CD8-positive, alpha-beta memory T cell (primary cell): Measurements from ENCODE around the gene NRF1. TPM values are rescaled to one million over a fixed set of nuclear protein-coding genes. Genes with fewer than 3 reads are reported as not detected.

Experiments
- CTCF ChIA-PET: fragments of 350-600 bp; sonication (Branson Sonifier 250); formaldehyde crosslinking; loops from one replicate; lab custom pipeline; 2021; ENCODE audit warnings: antibody characterized with exemption; lab: Charles Lee
- POLR2A ChIA-PET: fragments of 350-600 bp; sonication (Branson Sonifier 250); formaldehyde crosslinking; loops from one replicate; lab custom pipeline; 2021; ENCODE audit warnings: antibody characterized with exemption; lab: Charles Lee
- DNase-seq, 5 donors: peaks; one replicate each; pipeline versions ENCODE4 v3.0.0 to v3.0.0-alpha.2; 2020 to 2022; ENCODE audit warnings: mixed read lengths in 1 of 5
- H3K27ac ChIP-seq: one replicate; pipeline ENCODE4 v1.7.0; 2013; ENCODE audit warnings: low read depth, mild to moderate bottlenecking, low read length, moderate library complexity
- H3K27me3 ChIP-seq: 2 replicates; pipeline ENCODE4 v1.7.0; 2013; ENCODE audit warnings: low read length, mild to moderate bottlenecking; ENCODE audit not compliant: insufficient read depth, poor library complexity, severe bottlenecking
- H3K36me3 ChIP-seq: 2 replicates; pipeline ENCODE4 v1.7.0; 2013; ENCODE audit warnings: mild to moderate bottlenecking, low read length, moderate library complexity; ENCODE audit not compliant: insufficient read depth
- H3K4me1 ChIP-seq: 2 replicates; pipeline ENCODE4 v1.7.0; 2013; ENCODE audit warnings: mild to moderate bottlenecking, low read length, moderate library complexity; ENCODE audit not compliant: insufficient read depth
- H3K4me3 ChIP-seq: 2 replicates; pipeline ENCODE4 v1.7.0; 2013; ENCODE audit warnings: mild to moderate bottlenecking, low read length
- H3K9me3 ChIP-seq: 2 replicates; pipeline ENCODE4 v1.7.0; 2013; ENCODE audit warnings: mild to moderate bottlenecking, low read length
- H3K27ac Mint-ChIP-seq, 8 donors: one replicate each; pipeline ENCODE4 v1.8.0; 2020 to 2021; ENCODE audit warnings: mixed read lengths in 8 of 8, mild to moderate bottlenecking in 6 of 8, inconsistent platforms in 3 of 8, moderate library complexity in 3 of 8
- H3K27me3 Mint-ChIP-seq, 2 donors: one replicate each; pipeline ENCODE4 v1.8.0; 2020 to 2021; ENCODE audit warnings: mixed read lengths in 2 of 2, mild to moderate bottlenecking in 1 of 2, moderate library complexity in 1 of 2
- H3K36me3 Mint-ChIP-seq, 3 donors: one replicate each; pipeline ENCODE4 v1.8.0; 2020 to 2021; ENCODE audit warnings: mixed read lengths in 3 of 3, inconsistent platforms in 1 of 3, mild to moderate bottlenecking in 1 of 3
- H3K4me1 Mint-ChIP-seq, 3 donors: one replicate each; pipeline ENCODE4 v1.8.0; 2020 to 2021; ENCODE audit warnings: mixed read lengths in 3 of 3, inconsistent platforms in 1 of 3, mild to moderate bottlenecking in 1 of 3
- H3K4me3 Mint-ChIP-seq, 7 donors: one replicate each; pipeline ENCODE4 v1.8.0; 2020 to 2021; ENCODE audit warnings: mixed read lengths in 7 of 7, mild to moderate bottlenecking in 6 of 7, moderate library complexity in 4 of 7, inconsistent platforms in 2 of 7
- H3K9me3 Mint-ChIP-seq, 5 donors: one replicate each; pipeline ENCODE4 v1.8.0; 2020 to 2022; ENCODE audit warnings: mixed read lengths in 5 of 5, mild to moderate bottlenecking in 3 of 5, moderate library complexity in 2 of 5, inconsistent platforms in 1 of 5
- polyA plus RNA-seq: library from polyadenylated mRNA; unstranded; fragments of 300-500 nt; fragmentation: Illumina TruSeq; gene quantifications from one replicate; pipeline ENCODE4 v1.2.3, GENCODE V29; 2021
- total RNA-seq, 2 experiments: library from RNA; stranded (reverse); gene quantifications; one replicate each; pipeline ENCODE4 v1.2.3, GENCODE V29; 2021

Gene NRF1
- total and polyA plus RNA-seq, 3 experiments from 2014 or later = 22.6 to 23.7 (median 23.3) TPM

DNA sequence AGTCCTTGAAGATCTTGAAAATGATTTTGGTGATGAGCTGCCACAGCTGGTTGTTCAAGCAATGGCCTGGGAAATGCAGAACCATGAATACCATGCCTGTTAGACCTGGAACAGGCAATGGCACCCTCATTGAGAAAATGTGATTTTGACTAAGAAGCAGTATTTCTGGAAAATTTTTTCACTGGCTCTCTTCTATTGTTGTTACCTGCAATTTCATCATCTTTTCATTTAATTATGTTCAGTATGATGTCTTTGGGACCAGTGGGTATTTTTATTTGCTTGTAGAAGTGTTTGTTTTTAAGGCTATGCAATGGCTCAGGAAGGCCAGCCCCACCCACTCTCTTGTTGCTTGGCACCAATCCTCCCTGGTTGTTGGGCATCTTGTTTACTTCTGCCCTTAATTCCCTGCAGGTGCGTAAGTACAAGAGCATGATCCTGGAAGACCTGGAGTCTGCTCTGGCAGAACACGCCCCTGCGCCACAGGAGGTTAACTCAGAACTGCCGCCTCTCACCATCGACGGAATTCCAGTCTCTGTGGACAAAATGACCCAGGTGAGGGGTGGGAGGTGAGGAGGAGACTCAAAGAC is 78.6 kb downstream of the NRF1 start:
- H3K4me3 Mint-ChIP-seq = no peak overlapping the region

DNA sequence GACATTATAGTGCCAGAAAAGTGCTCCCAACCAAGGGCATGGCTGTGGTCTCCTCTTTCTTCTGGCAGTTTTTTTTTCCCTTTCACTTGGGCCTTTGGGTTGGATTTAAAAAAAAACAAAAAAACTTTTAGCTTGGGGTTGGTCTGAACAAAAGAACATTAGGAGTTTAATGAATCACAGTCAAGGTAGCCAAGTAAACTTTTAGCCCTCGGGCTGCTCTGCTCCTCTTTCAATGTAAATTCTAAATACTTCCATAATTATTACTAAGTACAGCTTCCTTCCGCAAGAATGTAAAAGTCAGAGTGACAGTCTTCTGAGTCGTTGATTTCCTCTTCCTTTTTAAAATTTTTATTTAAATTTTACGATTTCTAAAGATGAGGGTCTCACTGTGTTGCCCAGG is 79.2 kb downstream of the NRF1 start:
- peaks cover 3 to 17% (median 8%) of the 10 kb centered on the region in 3 donors for H3K4me1 Mint-ChIP-seq
- DNase-seq = no peak
- ChIA-PET POLR2A (interaction anchor here (0.7 kb wide), 1 partner anchor 130 kb away, joined by 3 read pairs; no protein-coding TSS in a partner anchor), CTCF (no interaction called here)
- H3K4me3 ChIP-seq = no peak overlapping the region
- no peaks in the 10 kb centered on the region for H3K9me3 Mint-ChIP-seq
- no peak overlapping the region for H3K27ac Mint-ChIP-seq
- peaks cover 10% of the 10 kb centered on the region for H3K36me3 ChIP-seq
- H3K27me3 Mint-ChIP-seq = no peaks in the 10 kb centered on the region
- no peak overlapping the region for H3K4me3 Mint-ChIP-seq
- peaks cover 11 to 68% (median 16%) of the 10 kb centered on the region in 3 donors for H3K36me3 Mint-ChIP-seq
- no peak overlapping the region for H3K27ac ChIP-seq
- H3K4me1 ChIP-seq = no peaks in the 10 kb centered on the region
- H3K27me3 ChIP-seq = no peaks in the 10 kb centered on the region
- H3K9me3 ChIP-seq = no peaks in the 10 kb centered on the region

More for the DNA sequence above, 78.6 kb downstream of the NRF1 start:
- H3K27me3 ChIP-seq = no peaks in the 10 kb centered on the region
- H3K4me3 ChIP-seq = no peak overlapping the region
- H3K9me3 ChIP-seq = no peaks in the 10 kb centered on the region
- H3K4me1 ChIP-seq = no peaks in the 10 kb centered on the region
- H3K4me1 Mint-ChIP-seq = peaks cover 5 to 21% (median 11%) of the 10 kb centered on the region in 3 donors
- H3K27me3 Mint-ChIP-seq = no peaks in the 10 kb centered on the region
- DNase-seq = no peak
- CTCF ChIA-PET = no interaction called here
- H3K36me3 Mint-ChIP-seq = peaks cover 11 to 68% (median 16%) of the 10 kb centered on the region in 3 donors
- no peaks in the 10 kb centered on the region for H3K9me3 Mint-ChIP-seq
- H3K27ac ChIP-seq = no peak overlapping the region
- H3K36me3 ChIP-seq = peaks cover 10% of the 10 kb centered on the region
- POLR2A ChIA-PET = interaction anchor here (0.6 kb wide), 1 partner anchor 127 kb away, joined by 3 read pairs; no protein-coding TSS in a partner anchor
- no peak overlapping the region for H3K27ac Mint-ChIP-seq

DNA sequence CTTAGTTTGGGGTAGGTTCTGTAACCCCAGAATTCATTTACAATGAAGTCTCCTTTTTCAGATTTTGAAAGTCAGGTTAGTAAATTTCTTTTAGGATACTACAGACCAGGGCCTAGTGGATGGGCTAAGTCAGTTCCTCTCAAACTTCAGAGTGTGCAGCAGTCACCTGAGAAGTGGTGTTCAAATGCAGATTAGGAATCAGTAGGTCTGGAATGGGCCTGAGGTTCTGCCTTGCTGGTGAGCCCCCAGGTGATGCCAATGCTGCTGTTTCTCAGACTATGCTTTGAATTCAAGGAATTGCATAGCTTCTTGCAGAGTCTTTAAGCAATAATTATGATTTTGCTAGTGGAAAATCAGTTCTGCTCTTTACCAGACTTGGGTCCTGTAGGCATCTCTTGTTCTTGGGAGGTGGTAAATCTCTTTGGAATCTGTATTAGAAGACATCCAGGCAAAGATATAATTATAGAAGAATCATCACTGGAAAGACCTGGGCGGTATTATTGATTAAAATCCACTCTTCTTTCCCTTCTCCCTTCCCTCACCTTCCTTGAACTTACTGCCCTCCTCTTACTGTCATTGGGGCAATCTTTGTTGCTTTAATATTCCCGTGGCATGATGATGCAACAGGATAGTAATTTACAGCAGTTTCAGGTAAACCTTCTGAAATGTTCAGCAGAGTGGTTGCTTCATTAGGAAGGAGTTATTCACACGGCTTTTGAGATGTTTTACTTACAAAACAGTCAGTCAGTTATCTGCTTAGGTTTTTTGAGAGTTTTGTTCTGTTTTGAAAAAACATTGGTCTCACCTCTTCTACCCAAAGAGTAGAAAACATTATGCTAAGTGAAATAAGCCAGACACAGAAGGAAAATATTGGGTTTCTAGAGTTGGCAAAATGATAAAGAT is 87.2 kb downstream of the NRF1 start:
- no peaks in the 10 kb centered on the region for H3K27me3 ChIP-seq
- Mint-ChIP-seq H3K36me3 (peaks cover under 1 to 48% (median 1%) of the 10 kb centered on the region in 3 donors), H3K9me3 (no peaks in the 10 kb centered on the region), H3K27ac (no peak overlapping the region), H3K27me3 (no peaks in the 10 kb centered on the region), H3K4me3 (no peak overlapping the region), H3K4me1 (peaks cover 2 to 11% (median 7%) of the 10 kb centered on the region in 3 donors)
- no peak overlapping the region for H3K4me3 ChIP-seq
- CTCF ChIA-PET = interaction anchor here (1.4 kb wide), 1 partner anchor 33 kb away, joined by 3 read pairs; no protein-coding TSS in a partner anchor
- H3K9me3 ChIP-seq = no peaks in the 10 kb centered on the region
- no peak overlapping the region for H3K27ac ChIP-seq
- no peaks in the 10 kb centered on the region for H3K4me1 ChIP-seq
- H3K36me3 ChIP-seq = no peaks in the 10 kb centered on the region
- DNase-seq = no peak
- POLR2A ChIA-PET = no interaction called here

DNA sequence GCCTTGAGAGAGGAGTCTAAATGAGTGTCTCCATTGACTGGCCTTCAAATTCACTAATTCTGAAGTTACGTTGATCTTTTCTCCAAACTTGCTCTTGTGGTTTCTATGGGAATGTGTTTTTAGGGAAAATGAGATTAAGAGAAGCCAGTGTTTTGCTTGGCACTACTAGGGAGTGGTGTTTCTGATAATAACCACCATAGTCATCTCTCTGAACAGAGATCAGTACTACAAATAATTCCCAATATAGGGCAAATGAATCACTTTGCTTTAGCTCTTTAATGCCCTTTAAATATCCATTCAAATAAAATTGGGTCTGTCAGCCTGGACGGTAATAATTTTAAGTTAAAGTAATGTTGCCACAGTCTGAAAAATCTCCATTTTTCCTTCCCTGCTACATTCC is 90.8 kb downstream of the NRF1 start:
- H3K27ac Mint-ChIP-seq = peak overlapping the region in 3 of 8 donors; percentile 2 to 49 (median 5)

DNA sequence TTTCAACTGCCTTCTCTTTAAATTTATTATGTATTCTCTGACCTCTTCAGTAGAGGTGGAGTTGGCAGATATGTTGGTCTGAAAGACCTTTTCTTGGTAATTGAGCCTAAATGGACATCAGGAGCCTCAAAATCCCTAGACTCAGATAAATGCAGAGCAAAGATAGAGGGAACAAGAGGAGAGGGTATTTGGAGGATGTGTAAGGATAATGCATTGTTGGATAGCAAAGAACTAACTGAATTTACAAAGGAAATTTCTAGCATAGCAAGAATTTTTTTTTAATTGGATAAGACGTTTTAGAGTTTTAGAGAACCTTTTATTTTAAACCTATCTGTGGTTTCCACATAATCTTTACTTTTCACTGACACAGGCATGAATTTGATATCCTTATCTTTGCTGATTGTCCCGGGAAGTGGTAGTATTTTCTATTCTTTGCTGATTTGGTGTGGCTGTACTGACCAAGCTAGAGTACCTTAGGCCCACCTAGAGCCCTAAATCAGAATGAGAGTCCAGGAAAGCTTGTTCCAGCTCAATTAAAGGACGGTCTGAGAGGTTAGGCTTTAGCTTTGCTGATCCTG is 91.3 kb downstream of the NRF1 start:
- H3K27ac ChIP-seq = no peak overlapping the region
- no peaks in the 10 kb centered on the region for H3K9me3 ChIP-seq
- ChIA-PET CTCF (interaction anchor here (0.8 kb wide), 1 partner anchor 308 kb away, joined by 3 read pairs; no protein-coding TSS in a partner anchor), POLR2A (no interaction called here)
- H3K27ac Mint-ChIP-seq = peak overlapping the region in 1 of 8 donors; percentile 1
- H3K4me3 Mint-ChIP-seq = no peak overlapping the region
- no peak for DNase-seq
- no peaks in the 10 kb centered on the region for H3K36me3 ChIP-seq
- no peaks in the 10 kb centered on the region for H3K4me1 ChIP-seq
- no peaks in the 10 kb centered on the region for H3K27me3 Mint-ChIP-seq
- no peaks in the 10 kb centered on the region for H3K27me3 ChIP-seq
- no peaks in the 10 kb centered on the region for H3K9me3 Mint-ChIP-seq
- H3K4me1 Mint-ChIP-seq = peaks cover 20 to 29% (median 27%) of the 10 kb centered on the region in 3 donors
- no peak overlapping the region for H3K4me3 ChIP-seq
- peaks cover 0 to 40% (median 7%) of the 10 kb centered on the region in 3 donors for H3K36me3 Mint-ChIP-seq

More for the DNA sequence above, 90.8 kb downstream of the NRF1 start:
- peaks cover 15 to 25% (median 21%) of the 10 kb centered on the region in 3 donors for H3K4me1 Mint-ChIP-seq
- H3K4me3 Mint-ChIP-seq = no peak overlapping the region
- H3K36me3 Mint-ChIP-seq = peaks cover 0 to 44% (median 7%) of the 10 kb centered on the region in 3 donors
- Histone ChIP-seq H3K27me3 (no peaks in the 10 kb centered on the region), H3K9me3 (no peaks in the 10 kb centered on the region), H3K36me3 (no peaks in the 10 kb centered on the region), H3K27ac (no peak overlapping the region), H3K4me3 (no peak overlapping the region), H3K4me1 (no peaks in the 10 kb centered on the region)
- H3K9me3 Mint-ChIP-seq = no peaks in the 10 kb centered on the region
- POLR2A ChIA-PET = no interaction called here
- CTCF ChIA-PET = no interaction called here
- DNase-seq = no peak
- H3K27me3 Mint-ChIP-seq = no peaks in the 10 kb centered on the region

DNA sequence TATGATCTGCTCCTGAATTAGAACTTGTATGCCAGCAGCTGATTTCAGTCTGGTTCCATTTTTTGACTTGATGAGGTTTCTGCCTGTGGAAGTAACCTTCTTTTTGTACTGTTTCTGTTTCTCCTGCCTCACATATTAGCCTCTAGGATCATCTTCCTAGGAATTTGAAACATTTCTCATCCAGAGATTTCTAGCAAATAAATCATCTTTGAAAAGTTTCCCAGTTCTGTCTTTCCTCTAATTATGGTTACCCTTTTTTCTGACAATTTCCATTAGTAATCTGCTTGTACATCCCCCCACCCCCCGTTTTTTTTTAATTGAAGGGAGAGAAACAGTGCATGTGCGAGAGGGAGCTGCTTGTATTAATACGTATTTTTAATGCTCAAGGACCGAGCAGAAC is 92.2 kb downstream of the NRF1 start:
- no peaks in the 10 kb centered on the region for H3K27me3 Mint-ChIP-seq
- H3K4me1 ChIP-seq = no peaks in the 10 kb centered on the region
- peaks cover 0 to 41% (median 7%) of the 10 kb centered on the region in 3 donors for H3K36me3 Mint-ChIP-seq
- peaks cover 29 to 33% (median 31%) of the 10 kb centered on the region in 3 donors for H3K4me1 Mint-ChIP-seq
- H3K27ac Mint-ChIP-seq = peak overlapping the region in 2 of 8 donors; percentile 19 to 82
- no peaks in the 10 kb centered on the region for H3K9me3 ChIP-seq
- H3K27me3 ChIP-seq = no peaks in the 10 kb centered on the region
- no peak overlapping the region for H3K4me3 ChIP-seq
- no peak overlapping the region for H3K4me3 Mint-ChIP-seq
- POLR2A ChIA-PET = no interaction called here
- no peak for DNase-seq
- CTCF ChIA-PET = no interaction called here
- no peak overlapping the region for H3K27ac ChIP-seq
- peaks cover 2% of the 10 kb centered on the region for H3K36me3 ChIP-seq
- no peaks in the 10 kb centered on the region for H3K9me3 Mint-ChIP-seq

DNA sequence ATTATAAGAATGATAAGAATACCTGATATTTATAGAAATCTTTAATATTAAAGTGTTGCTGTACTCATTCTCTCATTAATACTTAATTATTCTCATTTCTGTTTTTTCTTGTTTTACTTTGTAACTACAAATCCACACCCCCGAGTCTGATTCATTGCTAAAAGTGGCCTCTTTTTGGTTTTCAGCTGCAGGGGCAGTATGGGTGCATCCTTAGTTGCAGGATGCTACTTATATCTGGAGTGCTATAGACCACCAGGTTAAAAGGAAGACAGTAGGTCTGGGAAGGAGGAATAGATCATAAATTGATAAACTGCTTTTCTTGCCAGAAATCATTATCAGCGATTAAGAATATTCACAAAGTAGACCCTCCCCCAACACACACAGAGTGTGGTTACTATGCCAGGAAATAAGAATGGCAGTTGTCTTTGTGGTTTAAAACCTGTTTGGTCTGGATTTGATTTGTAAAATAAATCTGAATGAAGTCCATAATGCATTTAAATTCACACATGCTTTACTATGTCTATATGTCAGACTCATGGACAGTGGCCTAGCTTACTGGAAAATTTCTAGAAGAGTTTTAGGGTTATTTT is 96.5 kb downstream of the NRF1 start:
- Mint-ChIP-seq H3K9me3 (no peaks in the 10 kb centered on the region), H3K4me1 (peaks cover 25 to 29% (median 27%) of the 10 kb centered on the region in 3 donors), H3K27me3 (no peaks in the 10 kb centered on the region), H3K27ac (peak overlapping the region in 3 of 8 donors; percentile 33 to 85 (median 73)), H3K4me3 (no peak overlapping the region), H3K36me3 (peaks cover 5 to 60% (median 24%) of the 10 kb centered on the region in 3 donors)
- CTCF ChIA-PET = no interaction called here
- Histone ChIP-seq H3K36me3 (peaks cover 24% of the 10 kb centered on the region), H3K27me3 (no peaks in the 10 kb centered on the region), H3K4me1 (no peaks in the 10 kb centered on the region), H3K27ac (no peak overlapping the region), H3K9me3 (no peaks in the 10 kb centered on the region), H3K4me3 (no peak overlapping the region)
- no peak for DNase-seq
- POLR2A ChIA-PET = no interaction called here
